Posterior vena cava (tissue), 2 donors: ENCODE measurements around the gene CELF4. TPM values are rescaled to one million over a fixed set of nuclear protein-coding genes. Genes with fewer than 3 reads are reported as not detected.

Experiments used
- DNase-seq: peaks from one replicate; pipeline ENCODE4 v3.0.0-alpha.2; 2020; ENCODE audit warnings: low spot score
- intact Hi-C, 2 donors: fragments of 100-400 bp; cut with DNase I; formaldehyde crosslinking; loops; one replicate each; pipeline versions ENCODE4 v1.14.1 to v1.14.2; 2022 to 2023
- long read RNA-seq, 2 donors: library from polyadenylated mRNA; unstranded; transcript quantifications; one replicate each; pipeline ENCODE4 v2.0.0, GENCODE V29; 2020 to 2021
- total RNA-seq, 2 donors: library from RNA; stranded (reverse); fragmentation: NEBNext Ultra II Directional; extraction: Animal tissue kit (Norgen Biotek cat#: 25700); gene quantifications; one replicate each; pipeline ENCODE4 v1.2.1, GENCODE V29; 2021
- donor health status: DM: yes; HTN: yes; CAD: no.
- donor health status: DM: yes; HTN: yes; CAD: no.

CELF4 gene
- not detected for total RNA-seq
- long read RNA-seq, donor 1, partial matches to known transcripts = 0 of 1 reads
- long read RNA-seq, donor 1, other reads (novel, unspliced or antisense) = 1 of 1 reads
- long read RNA-seq, donor 2 = 0 reads

DNA sequence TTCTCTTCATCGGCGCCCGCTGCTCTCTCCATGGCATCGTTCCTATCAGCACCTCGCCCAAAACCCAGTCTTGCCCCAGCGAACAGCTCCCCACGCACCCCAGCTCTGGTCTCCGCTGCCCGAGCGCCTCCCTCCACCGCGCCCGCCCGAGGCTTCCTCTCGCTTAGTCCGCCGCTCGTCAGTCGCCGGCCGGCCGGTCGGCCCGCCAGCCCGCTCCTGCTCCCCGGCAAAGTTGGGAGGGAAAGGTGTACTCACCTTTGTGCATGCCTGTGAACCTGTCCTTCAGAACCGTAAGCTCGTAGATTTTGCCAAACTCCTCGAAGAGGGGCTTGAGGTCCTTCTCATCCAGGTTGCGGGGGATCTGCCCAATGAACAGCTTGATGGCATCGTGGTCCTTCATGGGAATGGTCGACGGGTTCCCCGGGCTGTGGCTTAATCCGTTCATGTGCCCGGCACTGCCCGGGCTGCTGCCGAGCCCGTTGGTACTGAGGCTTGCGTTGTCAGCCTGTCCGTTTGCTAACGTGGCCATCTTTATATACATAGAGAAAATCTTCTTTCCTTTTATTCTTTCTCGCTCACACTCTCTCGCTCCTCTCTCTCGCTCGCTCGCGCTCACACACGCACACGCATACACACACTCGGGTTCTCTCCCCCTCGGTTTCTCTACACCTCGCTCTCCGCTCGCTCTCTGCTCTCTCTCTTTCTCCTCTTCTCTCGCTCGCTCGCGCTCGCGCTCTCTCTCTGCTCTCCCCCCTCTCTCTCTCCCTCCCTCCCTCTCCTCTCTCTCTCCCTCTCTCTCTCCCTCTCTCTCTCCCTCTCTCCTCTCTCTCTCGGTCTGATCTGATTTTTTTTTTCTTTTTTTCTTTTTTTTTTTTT lies at the start of gene CELF4:
CELF4 (minus strand) TSS at position 698 of the 876 bp plus-strand sequence.
- intact Hi-C loops = no loop called here
- DNase-seq = peak; percentile 68

DNA sequence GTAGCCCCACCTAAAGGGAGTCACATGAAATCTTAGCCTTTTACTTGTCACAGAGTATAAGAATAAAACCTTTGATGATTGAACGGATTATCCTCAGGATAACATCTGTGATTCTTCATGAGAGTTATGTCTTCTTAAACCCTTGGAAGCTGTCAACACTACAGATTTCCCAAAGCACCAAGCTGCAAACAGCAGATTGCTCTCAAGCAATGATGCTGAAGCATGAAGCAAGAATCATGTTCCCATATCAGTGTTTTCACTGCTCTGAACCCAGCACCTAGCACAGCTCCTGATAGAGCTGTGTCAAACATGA lies 47.6 kb upstream of the CELF4 start:
- no peak for DNase-seq

DNA sequence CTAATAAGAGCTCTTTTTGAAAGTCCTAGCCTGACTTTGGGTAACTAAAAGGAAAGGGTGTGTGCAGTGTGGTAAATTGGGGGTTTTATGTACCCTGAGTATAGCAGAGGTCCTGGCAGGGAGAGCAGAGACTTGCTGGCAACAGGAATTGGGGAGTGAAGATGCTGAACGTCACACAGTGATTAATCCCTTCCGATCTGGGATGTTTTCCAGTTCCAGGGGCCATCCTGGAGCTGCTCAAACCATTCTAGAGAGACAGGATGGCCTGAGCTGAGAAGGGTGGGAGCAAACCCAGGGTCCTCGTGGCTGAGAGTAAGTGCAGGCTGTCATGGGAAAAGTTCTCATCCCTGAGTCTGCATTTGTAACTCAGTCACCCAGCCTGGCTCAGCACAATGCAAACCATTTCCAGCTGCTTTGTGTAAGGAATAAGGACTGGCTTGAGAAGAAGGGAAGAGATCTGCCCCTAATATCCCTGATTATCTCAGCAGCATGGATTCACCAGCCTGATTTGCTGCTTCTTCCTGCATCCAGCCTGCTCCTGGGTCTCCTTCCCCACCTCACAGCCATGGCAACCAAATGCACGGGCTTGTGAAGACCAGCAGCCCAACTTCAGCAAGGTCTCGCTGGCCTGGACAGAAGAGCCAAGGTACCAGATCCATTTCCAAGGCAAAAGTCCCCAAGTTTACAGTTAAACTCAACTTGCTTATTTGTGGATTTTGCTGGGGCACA lies 47.1 kb upstream of the CELF4 start:
- intact Hi-C loops = no loop called here
- no peak for DNase-seq

More for the DNA sequence above, 47.6 kb upstream of the CELF4 start:
- intact Hi-C loops = no loop called here

DNA sequence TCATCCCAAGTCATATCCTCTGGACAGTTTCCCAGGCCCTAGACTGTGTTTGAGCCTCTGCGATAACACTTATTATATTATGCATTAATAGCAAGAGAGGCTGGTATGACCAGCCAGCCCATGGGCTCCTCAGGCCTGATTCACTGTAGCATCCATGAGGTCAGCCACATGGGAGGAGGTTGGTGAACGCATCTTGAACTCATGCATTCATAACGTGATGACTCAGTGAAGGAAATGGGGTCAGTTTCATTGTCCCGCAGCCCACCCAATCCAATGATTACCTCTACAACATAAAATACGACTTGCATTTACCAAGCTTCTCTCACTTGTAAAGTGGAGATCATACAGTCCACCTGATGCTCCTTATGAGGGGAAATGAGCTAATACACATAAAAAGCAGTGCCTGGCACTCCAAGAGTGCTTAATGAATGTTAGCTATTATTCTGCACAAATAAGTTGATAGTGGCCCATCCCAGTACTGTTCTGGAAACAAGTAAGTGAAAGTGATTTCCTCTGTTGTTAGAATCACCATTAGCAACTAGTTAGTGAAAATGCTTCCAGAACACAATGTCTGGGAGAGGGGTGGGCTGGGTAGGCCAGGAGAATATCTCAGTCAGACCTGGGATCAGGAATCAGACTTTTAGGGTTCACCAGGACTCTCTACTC lies 46.1 kb upstream of the CELF4 start:
- DNase-seq = no peak
- intact Hi-C loops = no loop called here

DNA sequence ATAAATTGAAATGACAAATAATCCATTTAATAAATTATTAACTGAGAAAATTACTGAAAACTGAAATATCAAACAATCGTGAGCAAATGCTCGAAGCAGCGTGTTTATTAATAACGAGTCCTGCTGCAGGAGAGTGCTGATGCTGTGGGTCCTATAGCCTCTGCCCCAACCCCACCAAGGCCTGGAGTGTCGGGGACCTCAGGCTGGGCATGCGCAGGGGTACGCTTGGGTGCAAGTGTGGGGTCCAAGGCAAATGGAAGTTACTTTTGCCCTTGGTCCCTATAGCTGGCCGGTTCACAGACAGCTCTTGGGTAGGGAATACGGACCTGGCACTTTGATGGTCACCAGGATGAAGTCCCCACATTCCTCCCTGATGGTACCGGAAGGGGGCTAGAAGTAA lies 43.3 kb upstream of the CELF4 start:
- intact Hi-C loops = no loop called here
- DNase-seq = no peak

DNA sequence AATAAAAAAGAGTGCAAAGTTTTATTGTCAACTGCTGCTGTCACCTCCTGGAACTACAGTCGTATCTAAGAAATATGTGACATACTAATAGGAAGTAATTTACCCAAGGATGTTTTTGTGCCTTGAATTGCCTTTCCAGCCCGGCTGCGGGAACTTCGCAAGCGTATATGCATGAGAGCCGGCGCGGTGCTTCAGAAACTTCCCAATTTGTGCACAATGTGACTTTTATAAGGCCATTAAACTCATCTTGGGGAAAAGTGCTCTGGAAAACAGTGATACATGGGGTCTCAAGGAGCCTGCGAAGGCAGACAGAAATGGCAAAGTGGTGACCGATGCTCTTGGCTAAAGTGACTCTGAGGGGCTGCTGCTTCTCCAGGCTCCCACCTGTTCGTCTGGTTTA lies 41.7 kb upstream of the CELF4 start:
- DNase-seq = no peak

DNA sequence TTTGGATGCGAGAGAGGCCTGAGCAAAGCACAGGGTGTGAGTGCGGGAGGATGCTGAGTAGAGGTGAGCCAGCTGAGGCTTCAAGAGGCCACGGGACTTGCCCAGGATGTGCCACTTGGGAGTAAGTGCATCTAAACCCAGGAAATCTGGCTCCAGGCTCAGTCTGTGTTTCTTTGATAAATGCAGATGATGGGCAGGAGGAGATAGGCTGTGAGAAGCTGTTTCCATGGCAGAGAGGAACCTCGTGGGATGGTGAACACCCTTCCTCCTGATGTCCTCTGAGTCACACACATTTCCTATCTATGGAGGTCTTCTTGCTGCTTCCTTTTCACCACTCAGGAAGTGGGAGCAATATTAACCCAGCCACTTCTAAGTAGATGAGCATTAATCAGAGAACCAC lies 38.4 kb upstream of the CELF4 start:
- DNase-seq = no peak
- intact Hi-C loops = no loop called here

More for the DNA sequence above, 41.7 kb upstream of the CELF4 start:
- intact Hi-C loops = no loop called here

DNA sequence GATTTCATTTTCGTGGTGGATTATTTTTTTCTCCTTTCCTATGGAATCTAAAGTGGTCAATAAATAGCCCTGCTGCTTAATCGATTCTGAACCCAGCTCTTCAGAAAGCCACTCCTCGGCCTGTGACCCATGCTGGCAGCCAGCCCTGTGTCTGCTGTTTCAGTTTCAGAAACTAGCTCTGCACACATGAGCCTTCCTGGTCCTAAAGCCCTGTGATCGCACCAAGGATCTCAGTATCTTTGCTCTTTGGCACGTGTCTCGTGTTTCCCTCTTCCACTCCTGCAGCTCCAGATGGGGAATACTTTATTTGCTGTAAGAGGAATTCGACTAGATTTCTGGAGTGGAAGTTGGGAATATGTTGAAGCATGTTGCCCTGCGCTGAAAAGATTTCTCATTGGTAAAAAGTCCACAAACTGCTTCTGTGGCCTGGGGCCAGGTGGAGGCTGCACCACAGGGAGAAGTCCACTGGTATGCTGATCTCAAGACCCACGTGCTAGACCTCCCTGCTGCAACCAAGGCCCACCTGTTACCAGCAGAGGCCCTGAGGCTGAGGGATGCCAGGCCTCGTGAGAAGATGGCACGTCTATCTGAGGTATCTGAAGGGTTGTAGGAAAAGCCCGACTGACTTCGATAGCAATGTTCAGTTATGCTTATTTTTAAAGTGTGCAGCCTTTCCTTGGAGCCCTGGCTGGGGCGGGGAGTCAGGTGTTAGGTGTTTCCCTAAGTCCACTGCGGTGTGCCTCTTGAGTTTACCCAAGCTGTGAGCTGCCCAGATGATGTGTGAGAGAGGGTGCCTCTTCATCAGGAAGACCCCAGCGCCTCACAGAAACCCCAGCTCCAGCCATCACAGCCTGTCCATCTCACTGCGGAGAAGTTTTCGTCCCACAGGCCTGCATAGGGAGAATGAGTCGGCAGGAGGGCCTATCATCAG lies 33.6 kb upstream of the CELF4 start:
- no peak for DNase-seq
- intact Hi-C loops = no loop called here

DNA sequence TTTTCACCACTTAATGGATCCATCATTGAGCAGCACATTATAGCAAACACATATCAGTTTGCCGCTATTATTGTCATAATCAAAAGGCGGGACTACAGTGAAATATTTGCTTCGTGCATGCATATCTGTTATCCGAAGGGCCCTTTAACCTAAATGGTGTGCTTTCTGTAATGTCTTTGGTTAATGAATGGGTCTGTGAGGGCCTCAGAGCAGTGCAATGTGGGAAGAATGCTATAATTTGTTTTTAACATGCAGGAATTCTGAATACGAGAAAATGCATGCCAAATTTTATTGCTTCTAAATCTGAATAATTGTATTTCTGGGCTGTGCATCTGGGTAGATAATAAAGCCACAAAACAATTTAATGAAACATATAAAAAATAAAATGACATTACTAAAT lies 32.8 kb upstream of the CELF4 start:
- intact Hi-C loops = no loop called here
- no peak for DNase-seq

DNA sequence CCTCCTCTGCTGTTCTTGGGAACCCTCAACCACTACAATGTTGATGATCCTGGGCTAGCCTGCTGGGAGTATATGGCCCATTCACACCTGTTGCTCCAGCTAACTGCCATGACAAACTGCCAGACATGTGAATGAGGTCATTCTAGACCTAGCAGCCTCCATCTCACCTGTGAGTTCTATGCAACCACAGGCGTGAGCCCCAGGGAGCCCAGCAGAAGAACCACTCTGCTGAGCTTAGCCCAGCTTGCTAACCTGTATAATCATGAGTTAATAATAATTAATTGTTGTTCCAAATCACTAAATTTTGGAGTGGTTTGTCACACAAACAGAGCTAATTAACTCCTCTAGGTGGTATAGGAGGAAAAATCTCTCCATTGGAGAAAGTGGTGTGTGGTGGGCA lies 24.7 kb upstream of the CELF4 start:
- DNase-seq = no peak
- intact Hi-C loops = no loop called here

DNA sequence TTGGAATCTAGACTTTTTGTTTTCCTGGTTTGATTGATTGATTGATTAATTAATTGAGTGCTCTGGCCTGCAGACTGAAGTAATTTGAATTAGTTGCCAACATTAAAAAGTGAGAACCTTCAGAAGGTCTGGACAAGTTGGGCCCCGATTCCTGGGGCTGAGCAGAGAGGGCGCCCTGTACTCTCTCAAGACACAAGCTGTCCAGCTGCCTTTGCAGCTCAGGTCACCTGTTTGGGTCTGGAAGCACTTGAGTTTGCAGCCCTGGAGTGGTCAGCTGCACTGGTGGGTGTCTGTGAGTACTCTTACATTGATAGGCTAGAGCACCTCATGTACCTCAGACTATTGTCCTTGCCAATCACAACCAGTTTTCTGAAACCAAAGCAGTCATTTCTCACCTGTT lies 22.7 kb upstream of the CELF4 start:
- intact Hi-C loops = no loop called here
- DNase-seq = no peak

DNA sequence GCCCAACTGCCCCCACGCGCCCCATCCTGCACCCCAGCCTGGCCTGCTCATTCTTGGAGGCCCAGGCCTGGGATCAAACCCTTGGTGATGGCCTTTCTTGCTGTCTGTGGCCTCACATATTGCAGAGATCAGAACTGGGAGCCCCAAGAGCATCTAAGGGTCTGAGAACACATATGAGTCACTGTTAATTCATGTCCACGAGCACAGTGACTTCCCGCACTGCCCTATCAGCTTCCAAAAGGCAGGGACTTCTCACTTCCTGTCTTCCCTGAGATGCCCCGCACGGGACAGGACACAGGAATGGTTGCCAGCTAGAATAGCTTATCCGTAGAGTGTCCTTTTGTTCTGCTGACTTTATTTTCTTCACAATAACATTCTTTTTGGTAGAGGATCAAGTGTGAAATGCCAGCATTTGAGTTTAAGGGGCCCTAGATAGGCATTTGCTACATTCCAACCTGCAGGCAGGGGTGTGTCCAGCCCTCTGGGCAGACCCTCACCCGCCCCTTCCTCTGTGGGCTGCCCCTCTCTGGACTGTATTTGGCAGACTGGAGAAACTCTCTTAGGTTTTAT lies 21.1 kb upstream of the CELF4 start:
- intact Hi-C loops = no loop called here
- no peak for DNase-seq

DNA sequence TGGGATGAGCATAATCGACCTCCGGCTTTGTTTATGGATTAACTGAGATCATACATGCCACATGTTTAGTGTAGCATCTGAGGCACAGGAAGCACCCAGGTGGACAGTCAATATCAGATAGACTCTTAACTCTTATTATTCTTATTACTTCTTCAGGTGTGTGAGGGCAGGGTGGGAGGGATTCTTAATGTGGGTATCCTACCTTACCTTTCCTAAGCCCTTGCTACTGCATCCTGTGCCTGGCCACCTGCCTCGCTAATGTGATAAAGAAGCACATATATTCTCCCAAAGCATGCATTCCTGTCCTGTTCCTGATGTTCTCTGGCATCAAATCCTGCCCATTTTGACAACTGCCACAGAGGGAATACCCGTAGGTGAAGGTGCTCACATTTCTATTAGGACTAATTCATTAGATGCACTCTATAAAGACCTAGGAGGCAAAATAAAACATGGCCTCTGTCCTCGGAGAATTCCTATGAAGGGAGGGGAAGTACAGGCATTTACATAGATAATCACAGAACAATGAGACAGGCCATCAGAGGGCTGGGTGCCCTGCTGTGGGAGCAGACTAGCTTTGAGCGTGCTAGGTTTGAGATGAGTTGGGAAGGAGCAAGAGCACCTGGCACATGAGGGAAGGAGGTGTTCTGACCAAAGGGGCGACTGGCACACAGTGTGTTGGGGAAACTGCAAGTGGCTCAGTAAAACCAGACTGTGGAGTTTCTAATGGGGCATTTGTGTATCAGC lies 19.5 kb upstream of the CELF4 start:
- DNase-seq = no peak
- intact Hi-C loops = no loop called here

DNA sequence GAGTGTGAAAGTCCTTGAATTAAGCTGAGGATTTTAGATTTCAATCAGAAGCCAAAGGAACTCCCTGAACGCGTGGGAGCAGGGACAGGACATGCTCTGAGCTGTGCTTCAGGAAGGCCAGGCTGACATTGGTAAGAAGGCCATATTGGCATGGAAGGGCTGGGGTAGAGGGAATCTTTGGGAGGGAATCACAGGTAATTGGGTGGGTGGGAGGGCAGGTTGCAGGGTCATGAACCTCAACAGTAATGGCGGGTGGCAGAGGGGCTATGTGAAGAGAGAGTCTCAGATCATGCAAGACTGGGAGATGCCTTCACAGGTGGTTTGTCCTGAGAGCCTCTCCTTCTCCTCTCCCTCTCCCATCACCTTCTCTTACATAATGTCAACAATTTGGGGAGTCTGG lies 18.6 kb upstream of the CELF4 start:
- intact Hi-C loops = no loop called here
- no peak for DNase-seq

DNA sequence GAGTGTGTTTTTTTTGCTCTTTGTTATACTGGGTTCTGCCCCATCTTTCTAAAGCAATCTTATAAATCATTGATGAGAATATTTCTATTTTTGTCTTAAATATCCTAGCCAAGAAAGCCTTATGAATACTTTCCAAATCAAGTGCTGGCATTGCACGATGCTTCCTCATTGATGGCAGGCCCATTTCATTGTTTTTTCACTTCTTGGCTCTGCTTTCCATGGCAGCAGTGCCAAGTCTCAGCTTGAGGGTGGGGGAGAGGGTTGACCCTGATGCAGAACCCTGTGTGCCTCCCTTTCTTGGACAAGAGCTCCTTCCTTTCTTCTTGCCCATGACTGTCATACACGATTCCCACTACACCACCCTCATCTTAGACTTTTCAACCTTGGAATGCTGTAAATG lies 16.7 kb upstream of the CELF4 start:
- intact Hi-C loops = no loop called here
- no peak for DNase-seq

DNA sequence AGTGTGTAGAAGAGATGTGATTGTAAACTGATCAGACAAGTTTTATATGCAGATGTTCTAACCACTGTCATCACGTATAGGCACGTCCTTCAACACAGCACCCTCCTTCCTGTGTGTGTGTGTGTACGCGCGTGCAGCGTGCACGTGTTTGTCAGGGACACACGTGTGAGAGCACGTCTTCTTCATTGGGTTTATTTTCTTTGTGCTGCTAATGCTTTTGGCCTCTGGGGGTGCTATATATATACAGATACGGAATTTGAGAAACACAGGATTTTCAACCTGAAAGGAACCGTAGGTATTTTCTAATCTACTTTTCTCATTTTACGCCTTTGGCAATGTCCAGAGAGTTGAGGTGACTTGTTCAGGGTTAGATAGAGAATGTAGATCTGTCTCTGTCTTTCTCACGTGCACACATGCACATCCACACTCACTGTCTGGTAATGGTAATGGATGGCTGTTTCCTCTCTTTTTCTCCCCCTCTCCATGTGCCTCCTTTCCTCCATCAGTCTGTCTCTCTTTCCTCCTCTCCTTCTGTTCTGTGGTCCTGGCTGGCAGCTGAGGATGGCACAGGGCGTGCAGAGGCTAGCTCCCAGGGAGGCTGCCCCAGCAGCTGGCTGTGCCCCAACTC lies 13.4 kb upstream of the CELF4 start:
- intact Hi-C loops = no loop called here
- no peak for DNase-seq

DNA sequence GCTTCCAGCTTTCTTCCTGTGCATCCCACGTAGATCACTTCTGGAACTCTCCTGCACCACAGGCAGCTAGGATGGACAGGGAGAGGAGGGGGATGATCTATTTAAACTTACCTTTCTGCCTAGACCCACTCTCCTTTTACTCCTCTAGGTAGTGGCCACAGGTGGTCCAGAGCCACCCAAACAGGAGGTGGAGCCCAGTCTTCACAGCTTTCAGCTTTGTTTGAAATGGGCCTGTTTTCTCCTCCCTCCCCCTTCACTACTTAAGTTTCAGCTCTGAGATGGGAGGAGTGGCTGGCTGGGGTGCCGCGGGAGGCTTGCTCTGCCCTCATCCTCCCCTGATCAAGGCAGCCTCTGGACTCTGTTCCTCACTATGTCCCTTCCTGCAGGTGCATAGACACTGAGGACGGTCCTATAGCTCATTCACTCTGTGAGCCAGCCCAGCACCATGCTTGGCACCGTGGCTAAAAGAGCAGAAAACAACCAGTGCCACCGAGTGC lies 12.6 kb upstream of the CELF4 start:
- intact Hi-C loops = no loop called here

More for the DNA sequence above, 12.6 kb upstream of the CELF4 start:
- no peak for DNase-seq
